Thoracic aorta (tissue), 2 donors: ENCODE results near the gene CEP170B. TPM values are rescaled to one million over a fixed set of nuclear protein-coding genes. Genes with fewer than 3 reads are reported as not detected.
"Not testable (repeated sequence)": the region's sequence is repeated elsewhere in the genome, so short reads cannot be mapped to it uniquely, and the experiment has no call there.

Experiments used
- ATAC-seq: fragments of 150-250 bp; one replicate; pipeline ENCODE4 v1.8.0; 2017; ENCODE audit warnings: low read depth; ENCODE audit not compliant: insufficient number of reproducible peaks, low FRiP score
- DNase-seq: peaks from one replicate; pipeline ENCODE4 v3.0.0-alpha.2; 2020; ENCODE audit warnings: low spot score
- H3K27ac ChIP-seq, 2 donors: fragments of 200-600 bp; sonication (generic); 1 replicate in 1 of 2; 2 replicates in 1 of 2; pipeline ENCODE4 v1.5.1; 2016; ENCODE audit warnings: mild to moderate bottlenecking in 2 of 2, moderate library complexity in 2 of 2
- H3K27me3 ChIP-seq: fragments of 200-600 bp; sonication (generic); replicated peaks from 2 replicates; pipeline ENCODE4 v1.6.0; 2016; ENCODE audit warnings: mild to moderate bottlenecking; ENCODE audit not compliant: insufficient read depth
- H3K36me3 ChIP-seq: fragments of 200-600 bp; sonication (generic); one replicate; pipeline ENCODE4 v1.5.1; 2016
- H3K4me1 ChIP-seq, 2 donors: fragments of 200-600 bp; sonication (generic); 1 replicate in 1 of 2; 2 replicates in 1 of 2; pipeline versions ENCODE4 v1.5.1 to v1.6.0; 2016; ENCODE audit warnings: low read depth in 2 of 2, mild to moderate bottlenecking in 1 of 2; ENCODE audit not compliant: control insufficient read depth in 1 of 2
- H3K4me3 ChIP-seq: fragments of 200-600 bp; sonication (generic); 2 replicates; pipeline ENCODE4 v1.5.1; 2016; ENCODE audit warnings: mild to moderate bottlenecking
- H3K9me3 ChIP-seq: fragments of 200-600 bp; sonication (generic); 2 replicates; pipeline ENCODE4 v1.5.1; 2016
- total RNA-seq, 2 donors: library from RNA; depleted of rRNA; stranded (reverse); fragments of >200 nt; gene quantifications; one replicate each; pipeline versions ENCODE4 v1.1.0 to v1.2.3, GENCODE V29; 2016
- TF ChIP-seq, protein P1 (sequence below): fragments of 200-600 bp; sonication (generic); IDR thresholded peaks from one replicate; pipeline ENCODE4 v1.5.1; 2019; ENCODE audit warnings: antibody characterized with exemption

The CEP170B gene
- total RNA-seq, 2 donors from 2014 or later, result 35.2 to 38.2 TPM

DNA sequence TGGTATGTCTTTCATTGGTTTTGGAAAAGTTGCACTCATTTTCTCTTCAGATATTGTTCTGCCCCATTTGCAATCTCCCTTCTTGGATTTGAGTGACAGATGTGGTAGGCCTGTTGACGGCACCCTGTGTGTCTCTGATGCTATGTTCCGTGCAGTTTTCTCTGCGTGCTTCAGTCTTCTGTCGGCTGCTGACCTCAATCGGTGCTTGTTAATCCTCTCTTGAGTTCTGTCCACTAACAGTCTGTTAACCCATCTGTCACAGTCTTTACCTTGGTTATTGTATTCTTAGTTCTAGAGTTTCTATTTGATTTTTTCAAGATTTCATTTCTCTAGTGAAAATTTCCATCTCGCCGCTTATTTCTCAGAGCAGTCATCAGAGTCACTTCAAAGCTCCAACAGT lies 38.9 kb downstream of the CEP170B start:
- no peak overlapping the region for H3K4me3 ChIP-seq
- no peaks in the 10 kb centered on the region for H3K36me3 ChIP-seq
- TF ChIP-seq, protein P1, sequence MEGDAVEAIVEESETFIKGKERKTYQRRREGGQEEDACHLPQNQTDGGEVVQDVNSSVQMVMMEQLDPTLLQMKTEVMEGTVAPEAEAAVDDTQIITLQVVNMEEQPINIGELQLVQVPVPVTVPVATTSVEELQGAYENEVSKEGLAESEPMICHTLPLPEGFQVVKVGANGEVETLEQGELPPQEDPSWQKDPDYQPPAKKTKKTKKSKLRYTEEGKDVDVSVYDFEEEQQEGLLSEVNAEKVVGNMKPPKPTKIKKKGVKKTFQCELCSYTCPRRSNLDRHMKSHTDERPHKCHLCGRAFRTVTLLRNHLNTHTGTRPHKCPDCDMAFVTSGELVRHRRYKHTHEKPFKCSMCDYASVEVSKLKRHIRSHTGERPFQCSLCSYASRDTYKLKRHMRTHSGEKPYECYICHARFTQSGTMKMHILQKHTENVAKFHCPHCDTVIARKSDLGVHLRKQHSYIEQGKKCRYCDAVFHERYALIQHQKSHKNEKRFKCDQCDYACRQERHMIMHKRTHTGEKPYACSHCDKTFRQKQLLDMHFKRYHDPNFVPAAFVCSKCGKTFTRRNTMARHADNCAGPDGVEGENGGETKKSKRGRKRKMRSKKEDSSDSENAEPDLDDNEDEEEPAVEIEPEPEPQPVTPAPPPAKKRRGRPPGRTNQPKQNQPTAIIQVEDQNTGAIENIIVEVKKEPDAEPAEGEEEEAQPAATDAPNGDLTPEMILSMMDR, result no peak
- DNase-seq (no peak), ATAC-seq (no peak)
- H3K27me3 ChIP-seq, result no peaks in the 10 kb centered on the region
- H3K4me1 ChIP-seq, result no peaks in the 10 kb centered on the region
- H3K27ac ChIP-seq, result no peak overlapping the region
- H3K9me3 ChIP-seq, result no peaks in the 10 kb centered on the region

DNA sequence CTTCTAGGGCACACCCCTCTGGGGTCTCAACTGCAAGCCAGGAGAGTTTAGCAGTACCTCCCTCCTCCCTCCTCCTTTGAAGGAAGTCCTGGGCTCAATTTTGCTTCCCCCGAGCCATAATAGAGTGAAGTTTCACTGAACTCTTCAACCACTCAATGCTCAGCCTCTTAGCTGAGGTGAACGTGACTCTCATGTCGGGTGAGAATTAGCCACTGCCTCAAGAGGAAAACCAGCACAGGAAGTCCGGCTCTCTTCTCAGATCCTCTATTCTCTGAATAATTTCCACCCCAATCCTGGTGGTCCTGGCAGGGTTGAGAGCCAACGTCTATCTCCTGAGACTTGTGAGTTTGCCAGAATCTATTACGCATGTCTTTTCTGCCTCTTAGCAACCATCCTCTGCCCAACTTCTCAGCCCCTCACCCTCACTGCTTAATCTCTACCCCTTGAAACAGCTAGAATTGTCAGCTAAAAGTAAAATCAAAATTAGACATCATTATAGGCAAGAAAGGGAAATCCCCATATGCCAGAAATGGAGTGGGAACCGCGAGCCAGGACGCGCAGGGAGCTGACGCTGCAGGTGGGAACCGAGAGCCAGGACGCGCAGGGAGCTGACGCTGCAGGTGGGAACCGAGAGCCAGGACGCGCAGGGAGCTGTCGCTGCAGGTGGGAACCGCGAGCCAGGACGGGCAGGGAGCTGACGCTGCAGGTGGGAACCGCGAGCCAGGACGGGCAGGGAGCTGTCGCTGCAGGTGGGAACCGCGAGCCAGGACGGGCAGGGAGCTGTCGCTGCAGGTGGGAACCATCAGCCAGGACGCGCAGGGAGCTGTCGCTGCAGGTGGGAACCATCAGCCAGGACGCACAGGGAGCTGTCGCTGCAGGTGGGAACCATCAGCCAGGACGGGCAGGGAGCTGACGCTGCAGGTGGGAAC lies 39.8 kb downstream of the CEP170B start:
- not testable (repeated sequence) for H3K9me3 ChIP-seq, DNase-seq, H3K4me3 ChIP-seq, H3K27me3 ChIP-seq, H3K4me1 ChIP-seq, ATAC-seq, H3K27ac ChIP-seq, H3K36me3 ChIP-seq

DNA sequence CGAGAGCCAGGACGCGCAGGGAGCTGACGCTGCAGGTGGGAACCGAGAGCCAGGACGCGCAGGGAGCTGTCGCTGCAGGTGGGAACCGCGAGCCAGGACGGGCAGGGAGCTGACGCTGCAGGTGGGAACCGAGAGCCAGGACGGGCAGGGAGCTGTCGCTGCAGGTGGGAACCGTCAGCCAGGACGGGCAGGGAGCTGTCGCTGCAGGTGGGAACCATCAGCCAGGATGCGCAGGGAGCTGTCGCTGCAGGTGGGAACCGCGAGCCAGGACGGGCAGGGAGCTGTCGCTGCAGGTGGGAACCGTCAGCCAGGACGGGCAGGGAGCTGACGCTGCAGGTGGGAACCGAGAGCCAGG lies 40.5 kb downstream of the CEP170B start:
- H3K27me3 ChIP-seq, H3K4me1 ChIP-seq, H3K36me3 ChIP-seq, DNase-seq, H3K9me3 ChIP-seq, H3K27ac ChIP-seq, H3K4me3 ChIP-seq, ATAC-seq: not testable (repeated sequence)

DNA sequence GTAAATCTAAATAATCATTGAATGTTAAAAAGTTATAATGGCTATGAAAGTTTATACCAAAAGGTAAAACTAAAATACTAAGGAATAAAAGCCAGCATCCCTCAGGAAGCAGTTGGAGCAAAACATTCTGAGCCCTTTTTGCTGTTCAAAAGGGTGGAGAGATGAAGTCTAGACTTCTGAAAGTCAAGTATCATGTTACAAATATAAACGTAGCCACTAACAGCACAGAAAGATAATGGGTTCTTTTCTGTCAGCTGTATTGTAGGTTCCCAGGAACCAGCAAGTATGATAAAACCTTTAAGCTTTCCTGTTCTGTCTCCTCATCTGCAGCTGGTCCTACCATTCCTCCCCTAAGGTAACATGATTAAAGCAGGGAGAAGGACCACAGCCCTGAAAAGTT lies 43.2 kb downstream of the CEP170B start:
- H3K4me1 ChIP-seq, result no peaks in the 10 kb centered on the region
- H3K27ac ChIP-seq, result no peak overlapping the region
- TF ChIP-seq, protein P1, result no peak
- H3K27me3 ChIP-seq, result no peaks in the 10 kb centered on the region
- H3K9me3 ChIP-seq, result peaks cover 4% of the 10 kb centered on the region
- no peaks in the 10 kb centered on the region for H3K36me3 ChIP-seq
- no peak for DNase-seq
- no peak overlapping the region for H3K4me3 ChIP-seq
- ATAC-seq, result no peak

DNA sequence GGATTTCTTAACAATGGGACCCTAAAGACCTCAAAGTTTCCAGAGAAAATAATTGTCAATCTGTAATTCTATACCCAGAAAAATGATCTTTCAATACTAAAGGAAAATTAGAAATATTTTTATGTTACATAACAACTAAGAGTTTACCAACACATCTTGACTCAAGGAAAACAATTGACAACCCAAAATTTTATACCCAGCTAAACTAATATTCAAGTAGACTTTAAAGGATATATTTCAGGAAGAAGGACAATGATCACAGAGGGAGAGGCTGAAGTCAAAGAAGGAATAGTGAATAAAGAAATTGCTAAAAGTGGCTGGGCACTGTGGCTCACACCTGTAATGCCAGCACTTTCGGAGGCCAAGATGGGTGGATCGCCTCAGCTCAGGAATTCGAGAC lies 47.0 kb downstream of the CEP170B start:
- Histone ChIP-seq H3K4me1 (no peaks in the 10 kb centered on the region), H3K27me3 (no peaks in the 10 kb centered on the region), H3K27ac (no peak overlapping the region), H3K4me3 (no peak overlapping the region), H3K9me3 (peaks cover 4% of the 10 kb centered on the region), H3K36me3 (no peaks in the 10 kb centered on the region)
- DNase-seq (no peak), ATAC-seq (no peak)
- TF ChIP-seq, protein P1, result no peak

DNA sequence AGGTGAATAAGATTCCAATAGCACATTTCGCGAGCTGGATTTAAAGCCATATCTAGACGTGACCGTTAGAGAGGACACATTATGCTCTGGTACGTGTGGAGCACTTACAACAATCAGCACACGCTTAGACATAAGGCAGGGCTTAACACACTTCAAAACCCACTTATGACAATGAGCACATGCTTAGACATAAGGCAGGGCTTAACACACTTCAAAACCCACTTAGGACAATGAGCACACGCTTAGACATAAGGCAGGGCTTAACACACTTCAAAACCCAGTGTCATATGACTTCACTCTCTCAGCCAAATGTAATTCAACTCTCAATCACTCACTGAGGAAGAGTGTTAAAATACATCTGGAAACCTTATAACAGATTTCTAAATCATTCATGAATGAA lies 48.4 kb downstream of the CEP170B start:
- Histone ChIP-seq H3K27me3 (no peaks in the 10 kb centered on the region), H3K4me1 (no peaks in the 10 kb centered on the region), H3K36me3 (no peaks in the 10 kb centered on the region), H3K9me3 (peaks cover 4% of the 10 kb centered on the region), H3K4me3 (no peak overlapping the region), H3K27ac (no peak overlapping the region)
- TF ChIP-seq, protein P1, result no peak
- DNase-seq, result no peak
- no peak for ATAC-seq
